ENCODE measurements around the gene CNTN5.

CNTN5 gene

DNA sequence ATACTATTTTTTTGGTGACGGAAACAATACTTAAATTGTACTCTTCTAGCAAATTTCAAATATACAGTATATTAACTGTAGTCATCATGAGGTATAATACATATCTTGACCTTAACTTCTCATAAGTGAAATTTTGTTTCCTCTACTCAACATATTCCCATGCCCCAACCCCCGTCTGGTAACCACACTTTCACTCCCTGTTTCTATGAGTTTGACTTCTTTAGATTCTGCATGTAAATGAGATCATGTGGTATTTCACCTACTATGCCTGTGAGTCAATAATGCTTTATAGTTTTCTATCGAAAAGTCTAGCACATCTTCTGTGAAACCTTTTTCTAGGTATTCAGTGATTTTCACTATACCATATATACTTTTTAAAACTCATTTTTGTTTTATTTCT lies 663.2 kb downstream of the CNTN5 start:
- H3K9ac ChIP-seq (ENCODE audit: insufficient read length): no peak overlapping the region

GRCh38 chr11:99686838-99687237 lies 666.1 kb downstream of the CNTN5 start:
- Histone ChIP-seq H3K9me3 (ENCODE audit: low read depth, low read length) (no peaks in the 10 kb centered on the region), H3K36me3 (ENCODE audit: insufficient read depth, low read length) (no peaks in the 10 kb centered on the region), H3K9ac (ENCODE audit: insufficient read length) (no peak overlapping the region), H3K4me3 (no peak overlapping the region), H3K27ac (no peak overlapping the region)
- TF ChIP-seq EZH2 (IDR thresholded peaks at IDR 0.05) (no peak), FOXP2 (optimal IDR thresholded peaks at IDR 0.05; ENCODE audit: control extremely low read depth, extremely low read length, insufficient read depth) (no peak), POLR2AphosphoS5 (IDR thresholded peaks at IDR 0.05; ENCODE audit: borderline replicate concordance, low read depth, low read length) (no peak)
- DNase-seq (ENCODE audit: low read depth, low spot score): no peak

More for the DNA sequence above, 663.2 kb downstream of the CNTN5 start:
- Histone ChIP-seq H3K9me3 (ENCODE audit: low read depth, low read length) (no peaks in the 10 kb centered on the region), H3K36me3 (ENCODE audit: insufficient read depth, low read length) (no peaks in the 10 kb centered on the region), H3K27ac (no peak overlapping the region), H3K4me3 (no peak overlapping the region)
- TF ChIP-seq POLR2AphosphoS5 (IDR thresholded peaks at IDR 0.05; ENCODE audit: borderline replicate concordance, low read depth, low read length): no peak
- TF ChIP-seq FOXP2 (optimal IDR thresholded peaks at IDR 0.05; ENCODE audit: control extremely low read depth, extremely low read length, insufficient read depth): no peak
- no peak for TF ChIP-seq EZH2 (IDR thresholded peaks at IDR 0.05)
- DNase-seq (ENCODE audit: low read depth, low spot score): no peak

DNA sequence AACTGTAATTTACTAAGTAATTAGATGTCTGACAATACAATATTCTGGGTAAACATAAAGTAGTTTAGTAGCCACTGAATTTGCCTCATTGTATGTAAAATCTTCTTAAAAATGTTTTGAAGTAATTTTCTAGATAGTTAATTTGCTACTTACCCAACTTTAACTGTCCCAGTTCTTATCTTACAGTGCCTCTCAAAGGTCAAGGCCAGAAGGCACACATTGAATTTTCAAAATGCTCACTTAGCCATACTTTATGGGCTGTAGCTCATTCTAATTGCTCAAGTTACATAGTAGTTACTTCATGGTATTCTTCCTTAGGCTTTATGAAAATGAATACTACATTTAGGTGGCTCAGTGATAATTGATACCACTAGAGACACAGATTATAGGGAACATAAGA lies 666.6 kb downstream of the CNTN5 start:
- Histone ChIP-seq H3K9me3 (ENCODE audit: low read depth, low read length) (no peaks in the 10 kb centered on the region; the same call in 1 of the 2 replicates), H3K27ac (no peak overlapping the region), H3K4me3 (no peak overlapping the region), H3K9ac (ENCODE audit: insufficient read length) (no peak overlapping the region), H3K36me3 (ENCODE audit: insufficient read depth, low read length) (no peaks in the 10 kb centered on the region)
- TF ChIP-seq POLR2AphosphoS5 (IDR thresholded peaks at IDR 0.05; ENCODE audit: borderline replicate concordance, low read depth, low read length): no peak
- no peak for TF ChIP-seq FOXP2 (optimal IDR thresholded peaks at IDR 0.05; ENCODE audit: control extremely low read depth, extremely low read length, insufficient read depth)
- TF ChIP-seq EZH2 (IDR thresholded peaks at IDR 0.05): no peak
- DNase-seq (ENCODE audit: low read depth, low spot score): no peak

- H3K27ac ChIP-seq: peak overlapping the region; percentile 73
- DNase-seq (ENCODE audit: low read depth, low spot score): peak; percentile 82
- no peaks in the 10 kb centered on the region; the same call in 1 of the 2 replicates for H3K9me3 ChIP-seq (ENCODE audit: low read depth, low read length)
- TF ChIP-seq EZH2 (IDR thresholded peaks at IDR 0.05): no peak
- TF ChIP-seq FOXP2 (optimal IDR thresholded peaks at IDR 0.05; ENCODE audit: control extremely low read depth, extremely low read length, insufficient read depth): peak; percentile 76
- no peak overlapping the region for H3K9ac ChIP-seq (ENCODE audit: insufficient read length)
- H3K36me3 ChIP-seq (ENCODE audit: insufficient read depth, low read length): no peaks in the 10 kb centered on the region
- peak overlapping the region; percentile 59 for H3K4me3 ChIP-seq
Measured at GRCh38 chr11:99693941-99694492, 673.3 kb downstream of the CNTN5 start.

- Histone ChIP-seq H3K9me3 (ENCODE audit: low read depth, low read length) (no peaks in the 10 kb centered on the region; the same call in 1 of the 2 replicates), H3K4me3 (no peak overlapping the region), H3K36me3 (ENCODE audit: insufficient read depth, low read length) (no peaks in the 10 kb centered on the region), H3K9ac (ENCODE audit: insufficient read length) (no peak overlapping the region), H3K27ac (no peak overlapping the region)
- TF ChIP-seq EZH2 (IDR thresholded peaks at IDR 0.05): no peak
- TF ChIP-seq POLR2AphosphoS5 (IDR thresholded peaks at IDR 0.05; ENCODE audit: borderline replicate concordance, low read depth, low read length): no peak
- no peak for TF ChIP-seq FOXP2 (optimal IDR thresholded peaks at IDR 0.05; ENCODE audit: control extremely low read depth, extremely low read length, insufficient read depth)
- DNase-seq (ENCODE audit: low read depth, low spot score): no peak
Measured at GRCh38 chr11:99695106-99695505, 674.4 kb downstream of the CNTN5 start.

DNA sequence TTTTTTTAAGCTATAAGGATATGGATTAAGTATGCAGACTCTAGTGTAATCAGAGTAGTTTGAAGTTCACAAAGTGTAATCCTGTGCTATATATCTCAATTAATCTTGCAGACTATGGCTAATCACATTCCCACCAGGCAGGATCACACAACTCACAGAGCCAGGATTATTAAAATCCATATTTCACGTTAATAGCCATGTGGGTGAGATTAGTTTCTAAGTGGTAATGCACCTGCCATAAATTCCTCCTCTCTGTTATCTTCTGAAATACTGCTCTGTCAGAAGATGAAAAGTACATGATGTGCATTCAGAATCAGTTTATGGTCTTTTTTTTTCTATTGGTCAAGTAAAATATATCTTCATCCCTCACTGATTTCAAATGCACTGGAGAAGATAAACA lies 686.1 kb downstream of the CNTN5 start:
- no peak overlapping the region for H3K27ac ChIP-seq
- no peaks in the 10 kb centered on the region for H3K9me3 ChIP-seq (ENCODE audit: low read depth, low read length)
- no peaks in the 10 kb centered on the region for H3K36me3 ChIP-seq (ENCODE audit: insufficient read depth, low read length)
- no peak overlapping the region for H3K4me3 ChIP-seq
- no peak overlapping the region for H3K9ac ChIP-seq (ENCODE audit: insufficient read length)
- TF ChIP-seq POLR2AphosphoS5 (IDR thresholded peaks at IDR 0.05; ENCODE audit: borderline replicate concordance, low read depth, low read length) (no peak), FOXP2 (optimal IDR thresholded peaks at IDR 0.05; ENCODE audit: control extremely low read depth, extremely low read length, insufficient read depth) (no peak), EZH2 (IDR thresholded peaks at IDR 0.05) (no peak)
- DNase-seq (ENCODE audit: low read depth, low spot score): no peak

GRCh38 chr11:99708928-99709672 lies 688.4 kb downstream of the CNTN5 start:
- no peak overlapping the region for H3K9ac ChIP-seq (ENCODE audit: insufficient read length)
- no peak for TF ChIP-seq FOXP2 (optimal IDR thresholded peaks at IDR 0.05; ENCODE audit: control extremely low read depth, extremely low read length, insufficient read depth)
- no peak for TF ChIP-seq EZH2 (IDR thresholded peaks at IDR 0.05)
- TF ChIP-seq POLR2AphosphoS5 (IDR thresholded peaks at IDR 0.05; ENCODE audit: borderline replicate concordance, low read depth, low read length): no peak
- no peaks in the 10 kb centered on the region for H3K9me3 ChIP-seq (ENCODE audit: low read depth, low read length)

DNA sequence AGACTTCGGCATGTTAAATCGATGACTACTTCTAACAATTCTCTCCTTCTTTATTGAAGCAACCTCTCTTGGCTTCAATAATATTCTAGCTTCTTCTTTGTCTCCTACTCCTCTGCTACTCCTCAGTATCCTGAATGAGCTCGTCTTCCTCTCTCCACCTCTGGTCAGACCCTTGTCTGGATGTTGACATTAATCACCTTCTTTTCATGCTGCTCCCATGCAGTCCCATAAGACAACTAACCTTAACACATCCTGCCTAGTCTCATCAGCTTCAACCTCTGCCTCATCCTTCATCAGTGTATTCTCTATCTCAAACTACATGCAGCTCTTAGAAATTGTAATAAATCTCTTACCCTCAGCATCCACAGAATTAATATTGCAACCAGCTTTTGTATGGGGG lies 695.6 kb downstream of the CNTN5 start:
- no peak overlapping the region for H3K9ac ChIP-seq (ENCODE audit: insufficient read length)
- no peaks in the 10 kb centered on the region for H3K36me3 ChIP-seq (ENCODE audit: insufficient read depth, low read length)
- H3K27ac ChIP-seq: no peak overlapping the region
- DNase-seq (ENCODE audit: low read depth, low spot score): no peak
- H3K9me3 ChIP-seq (ENCODE audit: low read depth, low read length): no peaks in the 10 kb centered on the region
- TF ChIP-seq EZH2 (IDR thresholded peaks at IDR 0.05): no peak
- TF ChIP-seq POLR2AphosphoS5 (IDR thresholded peaks at IDR 0.05; ENCODE audit: borderline replicate concordance, low read depth, low read length): no peak
- TF ChIP-seq FOXP2 (optimal IDR thresholded peaks at IDR 0.05; ENCODE audit: control extremely low read depth, extremely low read length, insufficient read depth): no peak
- H3K4me3 ChIP-seq: no peak overlapping the region

More at GRCh38 chr11:99708928-99709672, 688.4 kb downstream of the CNTN5 start:
- H3K4me3 ChIP-seq: no peak overlapping the region
- H3K27ac ChIP-seq: no peak overlapping the region
- no peaks in the 10 kb centered on the region for H3K36me3 ChIP-seq (ENCODE audit: insufficient read depth, low read length)
- DNase-seq (ENCODE audit: low read depth, low spot score): no peak
